Activated CD8-positive, alpha-beta memory T cell treated with anti-CD3 and anti-CD28 coated beads for 36 hours (primary cell): Measurements from ENCODE around the gene TCEANC2. TPM values are rescaled to one million over a fixed set of nuclear protein-coding genes. Genes with fewer than 3 reads are reported as not detected.
"Not testable (repeated sequence)": the region's sequence is repeated elsewhere in the genome, so short reads cannot be mapped to it uniquely, and the experiment has no call there.

Experiments used
- CTCF ChIA-PET: fragments of 350-600 bp; sonication (Branson Sonifier 250); formaldehyde crosslinking; loops from one replicate; lab custom pipeline; 2021; ENCODE audit warnings: antibody characterized with exemption; lab: Charles Lee
- POLR2A ChIA-PET: fragments of 350-600 bp; sonication (Branson Sonifier 250); formaldehyde crosslinking; loops from one replicate; lab custom pipeline; 2021; ENCODE audit warnings: antibody characterized with exemption; lab: Charles Lee
- total RNA-seq, 2 experiments: library from RNA; stranded (reverse); gene quantifications; one replicate each; pipeline ENCODE4 v1.2.3, GENCODE V29; 2021

TCEANC2 gene
- total RNA-seq = 10 to 100 TPM in 1 of 2 experiments, 1 to 10 TPM in 1; 9.1 to 11.5 TPM

DNA sequence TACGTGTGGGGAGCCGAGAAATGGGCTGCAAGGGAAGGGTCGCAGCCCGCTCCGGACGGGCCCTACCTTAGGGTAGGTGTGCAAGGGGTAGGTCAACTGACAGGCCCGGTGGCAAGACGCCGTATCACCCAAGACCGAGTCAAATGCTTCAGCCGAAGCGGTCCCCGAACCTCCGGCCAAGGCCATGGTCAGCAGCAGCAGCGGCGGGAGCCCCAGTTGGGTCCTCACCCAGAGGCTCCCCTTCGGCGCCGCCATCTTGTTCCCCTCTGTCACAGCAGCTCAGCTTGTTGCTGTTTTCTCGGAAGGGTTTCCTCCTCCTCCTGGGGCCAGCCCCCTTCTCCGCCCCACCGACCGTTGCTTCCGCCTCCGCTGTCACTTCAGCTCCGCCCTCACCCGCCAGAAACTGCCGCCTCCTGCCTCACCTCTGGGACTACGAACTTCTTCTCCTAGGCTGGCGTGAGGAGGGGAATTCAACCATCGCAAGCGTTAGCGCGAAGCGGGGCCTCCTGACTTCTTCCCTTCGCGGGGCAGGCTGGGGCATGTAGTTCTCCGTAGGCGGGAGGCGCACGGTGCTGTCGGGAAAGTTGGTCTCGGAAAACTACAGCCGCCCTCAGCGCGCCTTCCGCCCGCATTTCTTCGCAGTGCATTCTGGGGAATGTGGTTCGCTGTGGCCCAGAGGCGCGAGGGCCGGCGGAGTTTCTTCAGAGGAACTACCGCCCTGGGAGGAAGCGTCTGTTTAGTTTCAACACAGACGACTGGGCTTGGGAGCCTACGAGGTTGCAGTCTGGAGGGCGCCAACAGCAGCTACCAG lies at the start of gene TCEANC2, which contains the start of gene TMEM59:
Gene TCEANC2 (plus strand): TSS at position 675 of the 811 bp plus-strand sequence. CDS start 815 bp downstream, outside the sequence.
Gene TMEM59 (minus strand): TSS at position 271 of the 811 bp plus-strand sequence. CDS start 16 bp downstream, at position 255.
- POLR2A ChIA-PET = interaction anchor here (1.6 to 2.0 kb wide), 2 partner anchors 108 to 216 kb away, joined by 6 to 9 read pairs; partner anchors contain the start of gene IFT25
- CTCF ChIA-PET = interaction anchor here (1.0 to 1.2 kb wide), 2 partner anchors 29 to 436 kb away, joined by 4 to 5 read pairs; no protein-coding TSS in a partner anchor

DNA sequence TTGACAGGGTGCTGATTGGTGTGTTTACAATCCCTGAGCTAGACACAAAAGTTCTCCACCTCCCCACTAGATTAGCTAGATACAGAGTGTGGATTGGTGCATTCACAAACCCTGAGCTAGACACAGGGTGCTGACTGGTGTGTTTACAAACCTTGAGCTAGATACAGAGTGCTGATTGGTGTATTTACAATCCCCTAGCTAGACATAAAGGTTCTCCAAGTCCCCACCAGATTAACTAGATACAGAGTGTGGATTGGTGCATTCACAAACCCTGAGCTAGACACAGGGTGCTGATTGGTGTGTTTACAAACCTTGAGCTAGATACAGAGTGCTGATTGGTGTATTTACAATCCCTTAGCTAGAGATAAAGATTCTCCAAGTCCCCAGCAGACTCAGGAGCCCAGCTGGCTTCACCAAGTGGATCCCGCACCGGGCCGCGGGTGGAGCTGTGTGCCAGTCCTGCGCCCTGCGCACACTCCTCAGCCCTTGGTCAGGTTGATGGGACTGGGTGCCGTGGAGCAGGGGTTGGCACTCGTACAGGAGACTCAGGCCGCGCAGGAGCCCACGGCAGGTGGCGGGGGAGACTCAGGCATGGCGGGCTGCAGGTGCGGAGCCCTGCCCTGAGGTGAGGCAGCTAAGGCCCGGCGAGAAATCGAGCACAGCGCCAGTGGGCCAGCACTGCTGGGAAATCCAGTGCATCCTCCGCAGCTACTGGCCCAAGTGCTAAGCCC lies 49.5 kb upstream of the TCEANC2 start:
- POLR2A ChIA-PET, CTCF ChIA-PET: not testable (repeated sequence)

DNA sequence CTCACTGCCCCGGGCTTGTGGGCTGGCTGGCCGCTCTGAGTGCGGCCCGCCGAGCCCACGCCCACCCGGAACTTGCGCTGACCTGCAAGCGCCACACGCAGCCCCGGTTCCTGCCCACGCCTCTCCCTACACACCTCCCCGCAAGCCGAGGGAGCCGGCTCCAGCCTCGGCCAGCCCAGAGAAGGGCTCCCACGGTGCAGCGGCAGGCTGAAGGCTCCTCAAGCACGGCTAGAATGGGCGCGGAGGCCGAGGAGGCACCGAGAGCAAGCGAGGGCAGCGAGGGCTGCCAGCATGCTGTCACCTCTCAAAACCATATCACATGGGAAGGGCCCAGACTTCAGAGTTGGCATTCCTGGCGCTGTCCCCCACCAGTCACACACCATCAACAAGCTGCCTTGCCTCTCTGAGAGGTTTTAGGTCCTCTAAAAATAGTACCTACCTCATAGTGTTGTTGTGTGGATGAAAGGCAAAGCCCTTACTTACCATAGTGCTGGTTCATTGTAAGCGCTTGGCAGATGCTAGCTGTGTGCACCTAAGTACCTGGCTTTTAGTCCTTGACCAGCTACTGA lies 48.8 kb upstream of the TCEANC2 start:
- ChIA-PET CTCF (no interaction called here), POLR2A (no interaction called here)

DNA sequence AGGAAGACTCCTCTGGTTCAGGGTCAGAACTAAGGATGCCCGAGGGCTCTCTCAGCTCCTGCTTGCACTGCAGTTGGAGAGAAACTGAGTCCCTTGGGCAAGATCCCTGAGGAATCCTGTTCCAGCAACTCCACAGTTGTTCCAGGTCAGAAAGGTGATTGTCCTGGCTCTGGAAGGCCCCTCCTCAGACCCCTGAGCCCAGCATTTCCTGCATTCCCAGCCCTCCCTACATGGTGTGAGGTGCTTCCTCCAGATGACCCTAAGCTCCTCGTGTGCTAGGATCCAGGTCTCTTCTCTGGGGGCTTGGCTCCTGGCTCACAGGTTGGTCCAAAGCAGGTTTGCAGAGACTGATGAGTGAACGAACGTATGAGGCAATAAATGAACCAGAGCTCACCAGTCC lies 46.9 kb upstream of the TCEANC2 start:
- CTCF ChIA-PET = no interaction called here
- POLR2A ChIA-PET = no interaction called here

DNA sequence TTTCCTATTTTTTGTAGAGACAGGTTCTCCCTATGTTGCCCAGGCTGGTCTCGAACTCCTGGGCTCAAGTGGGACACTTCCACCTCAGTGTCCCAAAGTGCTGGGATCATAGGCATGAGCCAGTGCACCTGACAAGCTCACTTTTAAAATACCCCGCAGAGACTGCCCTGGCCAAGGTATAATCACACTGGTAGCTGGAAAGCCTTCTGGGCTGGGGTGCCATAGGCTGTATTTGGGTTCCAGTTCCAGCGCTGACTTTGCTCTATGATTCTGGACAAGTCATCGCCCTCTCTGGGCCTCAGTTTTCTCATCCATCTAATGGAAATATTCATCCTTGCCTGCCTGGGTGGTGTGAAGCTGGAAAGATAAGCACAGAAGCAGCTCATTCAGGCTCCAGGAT lies 45.8 kb upstream of the TCEANC2 start:
- ChIA-PET POLR2A (no interaction called here), CTCF (no interaction called here)

DNA sequence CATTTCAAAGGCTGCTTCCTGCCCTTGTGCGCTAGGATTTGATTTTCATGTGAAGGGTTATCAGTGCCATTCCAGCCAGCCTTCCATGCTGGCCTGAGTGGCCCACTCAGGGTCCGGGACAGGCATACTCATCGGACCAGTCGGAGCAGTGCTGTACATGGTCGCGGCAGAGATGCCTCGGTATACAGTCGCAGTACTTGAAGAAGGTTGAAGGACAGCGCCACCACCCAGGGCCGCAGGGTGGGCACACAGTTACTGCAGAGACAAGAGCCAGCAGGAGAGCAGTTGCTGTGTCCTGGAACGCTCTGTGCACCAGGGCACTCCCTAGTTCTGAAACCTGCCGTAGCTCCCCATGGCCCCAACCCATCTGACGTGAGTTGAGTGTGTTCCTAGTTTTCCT lies 44.5 kb upstream of the TCEANC2 start:
- POLR2A ChIA-PET = no interaction called here
- CTCF ChIA-PET = no interaction called here

DNA sequence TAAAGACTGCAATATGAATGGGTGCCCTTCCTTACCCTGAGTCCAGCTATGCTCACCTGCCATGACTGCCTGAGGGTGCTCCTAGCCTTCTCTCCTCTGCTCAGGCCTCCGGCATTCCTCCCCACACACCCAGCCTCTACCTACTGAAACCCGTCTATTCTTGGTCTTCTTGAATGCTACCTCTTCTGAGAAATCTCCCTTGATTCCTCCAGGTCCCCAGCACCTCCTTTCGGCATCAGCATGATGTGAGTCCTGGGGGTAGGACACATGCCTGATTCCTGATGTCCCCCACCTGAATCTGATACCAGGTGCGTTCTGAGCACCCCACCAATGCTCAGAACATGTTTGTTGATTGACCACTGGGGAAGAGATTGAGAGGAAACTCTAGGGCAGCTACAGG lies 44.0 kb upstream of the TCEANC2 start:
- ChIA-PET POLR2A (no interaction called here), CTCF (no interaction called here)

DNA sequence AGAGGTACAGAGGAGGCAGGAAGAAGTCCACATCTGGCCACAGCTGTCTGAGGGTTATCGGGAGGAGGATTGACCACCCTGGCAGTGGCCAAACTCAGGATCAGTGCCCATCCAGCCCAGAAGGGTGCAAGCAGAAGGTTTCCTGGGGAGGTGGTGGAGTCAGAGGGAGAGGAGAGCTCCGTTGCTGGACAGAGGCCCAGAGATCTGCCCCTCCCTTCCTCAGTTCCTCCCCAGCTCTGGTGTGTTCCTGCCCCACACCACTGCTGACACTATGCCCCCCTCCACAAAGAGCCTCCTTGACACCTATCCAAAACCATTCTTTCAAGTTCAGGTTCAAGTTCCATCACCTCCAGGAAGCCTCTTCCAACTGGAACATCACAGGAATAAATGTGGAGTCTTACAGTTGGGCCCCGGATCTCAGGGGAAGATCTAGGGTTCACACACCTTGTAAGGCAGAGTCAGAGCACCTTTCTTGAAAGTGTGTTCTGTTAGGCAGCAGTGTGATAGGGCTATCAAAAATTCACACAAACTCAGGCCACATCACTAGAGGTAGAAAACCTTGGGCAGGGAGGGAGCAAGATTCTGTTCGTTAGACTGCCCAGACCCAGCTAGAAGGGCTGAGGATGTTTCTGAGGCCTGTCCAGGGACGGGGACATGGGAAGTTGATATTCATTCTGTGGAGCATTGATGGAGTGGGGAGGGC lies 42.8 kb upstream of the TCEANC2 start:
- CTCF ChIA-PET = interaction anchor here (0.6 kb wide), 1 partner anchor 538 kb away, joined by 3 read pairs; no protein-coding TSS in a partner anchor

DNA sequence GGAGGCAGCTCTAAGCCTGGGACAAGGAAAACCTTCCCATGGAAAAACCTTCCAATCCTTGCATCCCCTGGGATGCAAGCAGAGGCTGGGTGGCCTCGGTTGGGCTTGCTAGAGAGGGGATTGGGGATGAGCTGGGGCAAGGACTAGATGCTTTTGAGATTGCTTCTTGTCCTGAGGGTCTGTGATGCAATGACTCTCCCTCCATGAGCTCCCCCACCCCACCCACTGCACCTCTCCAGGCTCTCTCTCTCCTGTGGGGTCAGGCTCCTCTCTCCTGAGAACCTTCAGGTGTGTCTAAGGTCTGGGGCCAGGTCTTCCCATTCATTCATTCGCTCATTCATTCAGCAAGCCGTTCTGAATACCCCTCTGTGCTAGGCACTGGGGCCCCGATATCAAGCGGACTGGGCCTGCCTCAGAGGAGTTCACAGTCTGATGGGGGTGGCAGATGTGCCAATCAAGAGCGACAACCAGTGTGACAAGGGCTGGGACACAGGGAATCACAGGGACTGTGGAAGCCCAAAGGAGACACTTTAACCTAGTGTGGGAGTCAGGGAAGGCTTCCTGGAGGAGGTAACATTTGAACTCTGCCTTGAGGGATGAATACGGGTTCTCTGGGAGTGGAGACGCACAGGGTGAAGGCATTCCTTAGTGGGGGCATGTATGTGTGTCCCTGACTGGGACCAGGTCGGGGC lies 41.9 kb upstream of the TCEANC2 start:
- CTCF ChIA-PET = no interaction called here
- POLR2A ChIA-PET = interaction anchor here (0.6 kb wide), 1 partner anchor 106 kb away, joined by 3 read pairs; no protein-coding TSS in a partner anchor

More for the DNA sequence above, 42.8 kb upstream of the TCEANC2 start:
- POLR2A ChIA-PET = no interaction called here

DNA sequence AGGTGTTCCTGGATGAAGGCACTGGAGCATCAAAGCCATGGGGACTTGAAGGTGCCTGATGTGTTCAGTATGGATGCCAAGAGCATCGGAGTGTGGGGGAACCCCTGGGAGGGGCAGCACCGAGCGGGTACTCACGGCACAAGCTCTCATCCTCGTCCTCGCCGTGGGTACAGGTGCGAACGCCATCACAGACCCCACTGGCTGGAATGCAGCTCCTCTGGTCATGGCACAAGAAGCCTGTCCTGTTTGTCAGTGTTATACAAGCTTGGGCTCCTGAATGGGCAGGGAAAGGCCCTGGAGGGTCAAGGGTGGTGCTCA lies 41.4 kb upstream of the TCEANC2 start:
- ChIA-PET CTCF (no interaction called here), POLR2A (interaction anchor here (0.6 kb wide), 1 partner anchor 105 kb away, joined by 3 read pairs; no protein-coding TSS in a partner anchor)

DNA sequence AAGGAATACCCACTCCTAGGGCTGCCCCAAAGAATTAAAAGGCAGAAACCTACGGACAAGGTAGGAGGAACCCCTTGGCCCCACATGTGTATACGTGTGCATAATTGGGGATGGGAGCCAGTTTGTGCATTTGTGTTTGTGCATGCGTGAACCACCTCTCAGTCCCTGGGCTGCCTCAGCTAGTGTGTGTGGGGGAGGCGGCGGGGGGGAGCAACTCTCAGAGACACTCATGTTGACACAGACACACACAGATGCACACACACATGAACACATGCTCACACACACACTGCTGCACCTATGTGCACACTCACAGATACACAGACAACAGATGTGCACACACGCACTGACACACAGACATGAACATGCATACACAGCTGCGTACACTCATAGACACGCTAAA lies 40.5 kb upstream of the TCEANC2 start:
- CTCF ChIA-PET = no interaction called here

DNA sequence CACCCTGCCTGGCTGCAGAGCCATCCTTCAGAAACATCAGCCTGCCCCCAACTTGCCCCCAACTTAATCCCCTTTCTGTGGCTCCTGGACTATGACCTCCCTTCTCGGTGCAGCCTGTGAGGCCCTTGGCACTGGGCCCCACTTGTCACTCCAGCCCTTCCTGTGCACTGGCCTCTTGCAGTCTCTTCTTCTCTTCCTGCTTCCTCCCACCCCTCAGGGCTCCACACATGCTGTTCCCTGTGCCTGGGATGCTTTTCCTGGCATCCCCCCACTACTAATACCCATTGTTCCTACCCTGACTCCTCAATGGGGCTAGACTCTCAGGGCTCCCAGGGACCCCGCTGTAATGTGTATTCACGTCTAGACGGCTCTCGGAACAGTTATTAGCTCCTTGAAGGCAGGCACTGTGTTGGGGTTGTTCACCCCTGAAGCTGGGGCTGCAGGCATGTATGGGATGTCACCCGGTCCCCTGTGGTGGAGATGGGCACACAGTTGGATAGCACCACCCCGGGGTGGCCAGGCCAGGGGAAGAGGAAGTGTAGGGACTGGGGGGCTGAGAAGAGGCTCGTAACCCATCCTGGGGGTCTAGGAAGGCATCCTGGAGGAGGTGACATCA lies 39.9 kb upstream of the TCEANC2 start:
- POLR2A ChIA-PET = no interaction called here
- CTCF ChIA-PET = no interaction called here

More for the DNA sequence above, 40.5 kb upstream of the TCEANC2 start:
- POLR2A ChIA-PET = no interaction called here

DNA sequence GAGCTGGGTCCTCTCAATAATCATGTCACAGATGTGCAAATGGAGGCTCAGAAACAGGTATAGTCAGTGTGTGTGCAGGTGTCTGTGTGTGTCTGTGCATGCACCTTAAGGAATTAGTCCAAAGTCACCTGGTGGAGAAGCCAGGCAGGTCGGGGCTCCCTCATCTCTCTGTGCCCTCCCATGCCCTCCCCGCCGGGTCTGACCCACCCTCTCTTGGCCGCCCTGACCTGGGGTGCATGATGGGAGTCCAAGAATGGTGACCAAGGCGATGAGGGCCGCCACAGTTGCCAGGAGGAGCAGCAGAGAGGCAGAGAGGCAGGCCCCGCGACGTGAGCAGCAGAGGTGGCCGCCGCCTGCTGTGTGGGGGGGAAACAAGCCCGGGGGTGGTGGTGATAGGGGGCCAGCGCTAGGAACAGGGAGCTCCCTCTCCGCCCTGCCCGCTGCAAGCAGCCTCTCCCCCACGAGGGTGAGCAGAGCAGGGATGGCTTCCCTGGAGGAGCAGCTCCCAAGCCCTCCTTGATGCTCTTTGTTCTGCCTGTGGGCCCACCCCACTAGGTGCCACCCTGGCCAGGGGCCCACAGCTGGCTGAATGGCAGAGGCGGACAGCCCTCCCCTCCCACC lies 39.3 kb upstream of the TCEANC2 start:
- POLR2A ChIA-PET = no interaction called here
- CTCF ChIA-PET = no interaction called here

DNA sequence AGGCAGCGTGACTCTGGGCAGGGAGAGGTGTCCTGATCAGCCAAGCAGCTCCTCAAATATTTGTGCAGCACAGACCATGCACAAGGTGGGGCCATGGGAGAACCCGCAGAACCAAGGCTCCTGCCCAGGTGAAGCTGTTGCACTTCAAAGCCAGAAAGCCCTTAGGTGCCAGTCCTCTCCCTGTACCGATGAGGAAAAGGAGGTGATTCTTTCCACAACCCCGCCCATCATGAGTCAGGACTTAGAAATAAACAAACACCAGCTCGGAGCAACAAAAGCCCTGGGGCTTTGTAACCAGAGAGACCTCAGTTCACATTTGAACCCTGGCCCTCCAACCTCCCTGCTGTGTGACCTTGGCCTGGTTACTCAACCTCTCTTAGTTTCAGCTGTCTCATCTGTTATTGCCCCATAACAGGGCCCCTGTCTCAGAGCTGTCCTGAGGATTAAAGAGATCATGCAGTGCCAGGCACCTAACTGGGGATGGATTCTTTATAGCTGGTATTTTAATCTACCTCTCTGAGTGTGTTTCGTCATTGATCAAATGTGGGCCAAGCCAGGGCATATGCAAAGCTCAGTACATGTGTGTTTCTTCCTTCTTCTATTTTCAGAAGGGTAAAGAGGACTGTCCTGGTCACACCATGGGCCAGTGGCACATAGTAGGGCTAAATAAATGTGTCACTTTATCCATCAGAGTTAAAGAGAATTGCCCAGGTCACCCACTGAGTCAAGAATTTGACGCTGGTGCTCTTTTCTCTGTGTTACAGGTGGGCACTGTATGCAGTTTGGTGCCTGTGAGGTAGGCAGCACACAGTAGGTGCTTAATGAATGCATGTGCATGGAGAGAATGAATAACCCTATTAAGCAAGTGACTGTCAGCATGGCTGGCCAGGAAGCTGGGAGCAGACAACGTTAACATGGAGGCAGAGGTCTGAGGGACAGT lies 36.8 kb upstream of the TCEANC2 start:
- CTCF ChIA-PET = no interaction called here
- POLR2A ChIA-PET = no interaction called here

DNA sequence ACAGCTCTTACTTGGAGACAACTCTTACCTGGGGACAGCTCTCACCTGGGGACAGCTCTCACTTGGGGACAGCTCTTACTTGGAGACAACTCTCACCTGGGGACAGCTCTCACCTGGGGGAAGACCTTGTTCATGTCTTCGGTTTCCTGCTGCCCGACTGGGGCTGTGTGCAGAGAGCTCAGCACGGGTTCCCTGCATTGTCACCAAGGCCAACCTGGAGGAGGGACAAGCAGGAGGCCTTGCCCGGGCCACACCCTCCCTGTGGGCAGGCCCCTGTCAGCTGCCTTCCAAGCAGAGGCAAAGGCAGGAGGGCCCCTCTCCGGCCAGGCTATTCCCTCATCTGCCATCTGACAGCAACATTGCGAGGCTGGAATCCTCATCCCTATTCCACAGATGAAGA lies 35.4 kb upstream of the TCEANC2 start, which contains the start of gene LDLRAD1:
Gene LDLRAD1 (minus strand): TSS at position 208 of the 400 bp plus-strand sequence. CDS start 74 bp downstream, at position 134.
- ChIA-PET POLR2A (no interaction called here), CTCF (no interaction called here)

DNA sequence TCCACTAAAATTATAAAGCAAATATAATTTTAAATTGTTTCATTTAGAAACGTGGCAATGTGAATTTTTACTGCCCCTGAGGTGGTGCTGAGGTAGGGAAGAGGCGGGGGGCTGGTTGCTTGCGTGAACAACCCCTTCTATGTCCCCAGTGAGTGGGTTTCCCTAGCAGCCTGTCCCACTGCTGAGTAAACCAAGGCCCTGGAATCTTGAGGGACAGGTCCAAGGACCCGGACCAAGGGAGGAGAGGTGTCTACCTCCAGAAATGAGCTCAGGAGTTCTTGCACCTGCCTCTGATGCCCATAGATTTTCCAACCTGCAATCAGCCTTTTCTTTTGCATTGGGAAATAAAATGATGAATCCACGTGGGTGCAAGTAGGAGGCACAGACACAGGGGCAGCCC lies 34.8 kb upstream of the TCEANC2 start:
- CTCF ChIA-PET = no interaction called here

More for the DNA sequence above, 34.8 kb upstream of the TCEANC2 start:
- POLR2A ChIA-PET = no interaction called here
